IMR-90 (cell line): ENCODE data around the gene DNAH17. TPM values are rescaled to one million over a fixed set of nuclear protein-coding genes. Genes with fewer than 3 reads are reported as not detected.

ENCODE experiments used
- ATAC-seq: fragments of 200-7000 bp; cut with Tn5 transposase; 2 replicates; pipeline ENCODE4 v1.9.1; 2020; ENCODE audit warnings: low read depth, mild to moderate bottlenecking, moderate library complexity
- BruUV-seq: library from RNA; stranded (reverse); fragments of 400-500 nt; replicated peaks from 2 replicates; lab custom pipeline; 2021; lab: Mats Ljungman, UMichigan
- CTCF ChIA-PET: fragments of 300-600 bp; formaldehyde crosslinking; extraction: SDS; loops from one replicate; lab custom pipeline; 2021; ENCODE audit warnings: antibody characterized with exemption; lab: Yijun Ruan, JAX
- POLR2A ChIA-PET: fragments of 300-600 bp; sonication (Branson Sonifier 250); formaldehyde crosslinking; loops from one replicate; lab custom pipeline; 2022; ENCODE audit warnings: antibody characterized with exemption; ENCODE audit not compliant: unreplicated experiment; lab: Charles Lee
- DNase-seq: peaks from one replicate; pipeline ENCODE4 v3.0.0; 2013
- H2AFZ ChIP-seq: replicated peaks from 2 replicates; pipeline ENCODE3; 2013; ENCODE audit warnings: low read length, mild to moderate bottlenecking; ENCODE audit not compliant: poor library complexity
- H2AK5ac ChIP-seq: 2 replicates; pipeline ENCODE4 v1.6.1; 2013; ENCODE audit warnings: low read depth, low read length, inconsistent platforms
- H2AK9ac ChIP-seq: replicated peaks from 2 replicates; pipeline ENCODE3; 2013; ENCODE audit warnings: mild to moderate bottlenecking, low read depth, low read length, moderate library complexity; ENCODE audit not compliant: poor library complexity
- H2BK120ac ChIP-seq: 2 replicates; pipeline ENCODE4 v1.6.1; 2013; ENCODE audit warnings: low read depth, low read length, inconsistent platforms
- H2BK15ac ChIP-seq: 3 replicates; pipeline ENCODE4 v1.6.1; 2013; ENCODE audit warnings: low read depth, low read length, inconsistent platforms
- H2BK20ac ChIP-seq: 2 replicates; pipeline ENCODE4 v1.6.1; 2013; ENCODE audit warnings: low read depth, mild to moderate bottlenecking, inconsistent platforms, low read length, moderate library complexity
- H2BK5ac ChIP-seq: 2 replicates; pipeline ENCODE4 v1.6.1; 2013; ENCODE audit warnings: mild to moderate bottlenecking, low read depth, low read length, inconsistent platforms; ENCODE audit not compliant: poor library complexity, severe bottlenecking
- H3K14ac ChIP-seq: replicated peaks from 2 replicates; pipeline ENCODE4 v1.6.1; 2013; ENCODE audit warnings: low read depth, low read length, inconsistent platforms
- H3K18ac ChIP-seq: 2 replicates; pipeline ENCODE4 v1.6.1; 2013; ENCODE audit warnings: low read depth, low read length, control low read depth
- H3K23ac ChIP-seq: 2 replicates; pipeline ENCODE4 v1.6.1; 2013; ENCODE audit warnings: low read depth, low read length, inconsistent platforms
- H3K27ac ChIP-seq: 2 replicates; pipeline ENCODE4 v1.5.1; 2013; ENCODE audit warnings: mild to moderate bottlenecking, control low read depth, low read length; ENCODE audit not compliant: insufficient read depth
- H3K27me3 ChIP-seq: 2 replicates; pipeline ENCODE4 v1.6.1; 2013; ENCODE audit warnings: low read length; ENCODE audit not compliant: control insufficient read depth, insufficient read depth
- H3K36me3 ChIP-seq: 2 replicates; pipeline ENCODE4 v1.6.1; 2013; ENCODE audit warnings: low read length, mixed read lengths; ENCODE audit not compliant: control insufficient read depth, insufficient read depth
- H3K4ac ChIP-seq: 2 replicates; pipeline ENCODE4 v1.6.1; 2013; ENCODE audit warnings: low read depth, low read length, inconsistent platforms
- H3K4me1 ChIP-seq: 2 replicates; pipeline ENCODE4 v1.6.1; 2013; ENCODE audit warnings: low read length, mixed read lengths; ENCODE audit not compliant: control insufficient read depth, insufficient read depth
- H3K4me2 ChIP-seq: 2 replicates; pipeline ENCODE4 v1.6.1; 2013; ENCODE audit warnings: low read depth, mild to moderate bottlenecking, control low read depth, low read length, moderate library complexity
- H3K4me3 ChIP-seq: 2 replicates; pipeline ENCODE4 v1.5.1; 2013; ENCODE audit warnings: low read depth, mild to moderate bottlenecking, control low read depth, low read length, moderate library complexity; ENCODE audit not compliant: insufficient read depth
- H3K56ac ChIP-seq: 2 replicates; pipeline ENCODE4 v1.6.1; 2013; ENCODE audit warnings: low read length, inconsistent platforms; ENCODE audit not compliant: insufficient read depth; ENCODE audit errors: extremely low read depth
- H3K79me1 ChIP-seq, 2 experiments: 2 replicates each; pipeline ENCODE4 v1.6.1; 2013; ENCODE audit warnings: low read length in 2 of 2, inconsistent platforms in 1 of 2, low read depth in 1 of 2
- H3K9ac ChIP-seq: 2 replicates; pipeline ENCODE4 v1.6.1; 2013; ENCODE audit warnings: low read depth, low read length, control low read depth
- H3K9me1 ChIP-seq: 2 replicates; pipeline ENCODE4 v1.6.1; 2013; ENCODE audit warnings: low read length, inconsistent platforms; ENCODE audit not compliant: insufficient read depth
- H3K9me3 ChIP-seq: 2 replicates; pipeline ENCODE4 v1.6.1; 2013; ENCODE audit warnings: low read length; ENCODE audit not compliant: control insufficient read depth, insufficient read depth
- H4K20me1 ChIP-seq: 2 replicates; pipeline ENCODE4 v1.6.1; 2013; ENCODE audit warnings: low read length, inconsistent platforms; ENCODE audit not compliant: insufficient read depth
- H4K5ac ChIP-seq: 2 replicates; pipeline ENCODE4 v1.6.1; 2013; ENCODE audit warnings: mild to moderate bottlenecking, low read depth, low read length, control low read depth
- H4K8ac ChIP-seq, 2 experiments: 2 replicates each; pipeline ENCODE4 v1.6.1; 2013; ENCODE audit warnings: low read depth in 2 of 2, low read length in 2 of 2, control low read depth in 1 of 2, inconsistent platforms in 1 of 2
- H4K91ac ChIP-seq: 2 replicates; pipeline ENCODE4 v1.6.1; 2013; ENCODE audit warnings: low read depth, low read length, inconsistent platforms; ENCODE audit not compliant: insufficient read depth
- CEBPB ChIP-seq: IDR thresholded peaks from 2 replicates; pipeline ENCODE4 v1.6.1; 2012; ENCODE audit warnings: low read depth, low read length, improper control_type of control experiment
- CHD1 ChIP-seq: IDR thresholded peaks from 2 replicates; pipeline ENCODE4 v1.6.1; 2012; ENCODE audit warnings: low read depth, low read length, improper control_type of control experiment
- ELK1 ChIP-seq: fragments of 150-350 bp; IDR thresholded peaks from 2 replicates; pipeline ENCODE4 v1.6.1; 2016; ENCODE audit warnings: low read depth, mild to moderate bottlenecking, low read length, moderate library complexity, borderline replicate concordance
- FOS ChIP-seq: fragments of 150-350 bp; IDR thresholded peaks from 2 replicates; pipeline ENCODE4 v1.6.1; 2016; ENCODE audit warnings: low read depth, low read length
- MAFK ChIP-seq: IDR thresholded peaks from 2 replicates; pipeline ENCODE4 v1.6.1; 2012; ENCODE audit warnings: low read depth, low read length, improper control_type of control experiment
- MAZ ChIP-seq: IDR thresholded peaks from 2 replicates; pipeline ENCODE4 v1.6.1; 2012; ENCODE audit warnings: low read depth, mild to moderate bottlenecking, low read length, improper control_type of control experiment, moderate library complexity, borderline replicate concordance
- MXI1 ChIP-seq: IDR thresholded peaks from 2 replicates; pipeline ENCODE4 v1.6.1; 2012; ENCODE audit warnings: low read depth, mild to moderate bottlenecking, low read length, moderate library complexity, borderline replicate concordance
- NFE2L2 ChIP-seq: fragments of 150-350 bp; IDR thresholded peaks from 2 replicates; pipeline ENCODE4 v1.6.1; 2016; ENCODE audit warnings: low read depth, mild to moderate bottlenecking, low read length
- POLR2A ChIP-seq: IDR thresholded peaks from 2 replicates; pipeline ENCODE4 v1.6.1; 2012; ENCODE audit warnings: mild to moderate bottlenecking, low read depth, low read length
- RAD21 ChIP-seq: IDR thresholded peaks from 2 replicates; pipeline ENCODE4 v1.6.1; 2012; ENCODE audit warnings: low read length, improper control_type of control experiment
- RCOR1 ChIP-seq: IDR thresholded peaks from 2 replicates; pipeline ENCODE4 v1.6.1; 2012; ENCODE audit warnings: mild to moderate bottlenecking, low read length, improper control_type of control experiment; ENCODE audit not compliant: insufficient replicate concordance
- RFX5 ChIP-seq: IDR thresholded peaks from 2 replicates; pipeline ENCODE4 v1.8.0; 2012; ENCODE audit warnings: low read depth, mild to moderate bottlenecking, low read length, moderate library complexity
- SMC3 ChIP-seq: fragments of 150-350 bp; IDR thresholded peaks from 2 replicates; pipeline ENCODE4 v1.6.1; 2016; ENCODE audit warnings: low read depth, mild to moderate bottlenecking, antibody characterized with exemption, low read length, moderate library complexity
- USF2 ChIP-seq: fragments of 150-350 bp; IDR thresholded peaks from 2 replicates; pipeline ENCODE4 v1.6.1; 2017; ENCODE audit warnings: mild to moderate bottlenecking, antibody characterized with exemption, low read length, low read depth
- WGBS, 2 experiments: methylation state at CpG; one replicate each; pipeline versions ENCODE4 v1.1.5 to v1.1.7; 2013; ENCODE audit warnings: missing lambda C conversion rate in 2 of 2; ENCODE audit not compliant: insufficient read length in 1 of 2; ENCODE audit errors: extremely low coverage in 2 of 2; 5-methylcytosine and 5-hydroxymethylcytosine counted together
- dilution Hi-C: fragments of 300-500 bp; cut with HindIII; formaldehyde crosslinking; loops from one replicate; pipeline ENCODE4 v1.14.3; 2018; ENCODE audit warnings: low sequenced_read_pairs; ENCODE audit not compliant: unreplicated experiment
- in situ Hi-C: fragments of 300-500 bp; cut with MboI; formaldehyde crosslinking; loops from 3 replicates; pipeline ENCODE4 v1.14.3; 2019; ENCODE audit warnings: low sequenced_read_pairs, inconsistent platforms, mixed read lengths
- intact Hi-C: fragments of 100-400 bp; cut with micrococcal nuclease; formaldehyde crosslinking; loops from 2 replicates; pipeline ENCODE4 v1.10.0; 2022
- polyA plus RNA-seq, 3 experiments: library from polyadenylated mRNA; depleted of rRNA; stranded (reverse); fragments of >200 nt; gene quantifications; 2 replicates each; pipeline ENCODE4 v1.2.3, GENCODE V29; 2012; ENCODE audit warnings: low replicate concordance in 1 of 3
- total RNA-seq: library from RNA; depleted of rRNA; stranded (reverse); fragments of >200 nt; gene quantifications from 2 replicates; pipeline ENCODE4 v1.2.3, GENCODE V29; 2012

The DNAH17 gene
- total and polyA plus RNA-seq, 2 of the 4 experiments (the other 2 are of a cell fraction) = not detected

GRCh38 chr17:78491236-78492115 lies 85.7 kb downstream of the DNAH17 start:
- Histone ChIP-seq H3K4me2 (no peak overlapping the region), H2AFZ (no peak overlapping the region)
- in situ Hi-C loops = loop anchor here (25.0 kb wide), 1 partner anchor 471 kb away; no protein-coding TSS in a partner anchor

More at GRCh38 chr17:78491236-78492115, 85.7 kb downstream of the DNAH17 start:
- no peak overlapping the region for H3K23ac ChIP-seq
- H3K27ac ChIP-seq = no peak overlapping the region
- ChIA-PET CTCF (no interaction called here), POLR2A (interaction anchor here (0.6 kb wide), 1 partner anchor 137 kb away, joined by 4 read pairs; no protein-coding TSS in a partner anchor)
- no peak overlapping the region for H2AK9ac ChIP-seq
- H3K4me1 ChIP-seq = no peaks in the 10 kb centered on the region
- dilution Hi-C loops = no loop called here
- DNase-seq (no peak), ATAC-seq (no peak)
- intact Hi-C loops = loop anchor here (10.0 kb wide), 1 partner anchor 333 kb away; no protein-coding TSS in a partner anchor
- no peaks in the 10 kb centered on the region for H3K36me3 ChIP-seq
- no TSS peak for BruUV-seq
- H3K4me3 ChIP-seq = no peak overlapping the region
- 88% methylated on average over 11 of the region's 31 CpGs; no CpG with 5 or more reads in 1 of the 2 experiments for WGBS, 2 experiments
- no peak overlapping the region for H3K18ac ChIP-seq
- H3K9ac ChIP-seq = no peak overlapping the region
- no peak overlapping the region for H2BK15ac ChIP-seq
- H2BK5ac ChIP-seq = no peak overlapping the region
- no peaks in the 10 kb centered on the region for H3K79me1 ChIP-seq
- no peak overlapping the region for H4K91ac ChIP-seq
- no peaks in the 10 kb centered on the region for H3K9me3 ChIP-seq
- no peak overlapping the region for H3K4ac ChIP-seq
- peaks cover 22% of the 10 kb centered on the region; the same call in 1 of the 2 replicates for H3K27me3 ChIP-seq
- H3K14ac ChIP-seq = no peak overlapping the region
- no peak for TF ChIP-seq CHD1
- TF ChIP-seq MAFK = no peak
- TF ChIP-seq FOS = no peak
- TF ChIP-seq RCOR1 = no peak
- TF ChIP-seq CEBPB = no peak
- no peak for TF ChIP-seq ELK1
- TF ChIP-seq RFX5 = no peak
- no peak for TF ChIP-seq RAD21
- TF ChIP-seq MXI1 = no peak
- TF ChIP-seq USF2 = no peak
- TF ChIP-seq NFE2L2 = no peak
- no peak for TF ChIP-seq SMC3
- no peak for TF ChIP-seq POLR2A
- no peak for TF ChIP-seq MAZ
- H3K9me1 ChIP-seq = no peaks in the 10 kb centered on the region
- no peak overlapping the region for H4K5ac ChIP-seq
- no peak overlapping the region for H4K8ac ChIP-seq
- H2BK20ac ChIP-seq = no peak overlapping the region
- H2BK120ac ChIP-seq = no peak overlapping the region
- no peak overlapping the region for H3K56ac ChIP-seq
- no peaks in the 10 kb centered on the region for H4K20me1 ChIP-seq
- no peak overlapping the region for H2AK5ac ChIP-seq
